HG03196 (cell line): ENCODE data around the gene WAPL.

Source experiments
- ATAC-seq: cut with Tn5 transposase; IDR thresholded peaks from one replicate; pipeline ENCODE4 v1.9.1; 2021; ENCODE audit not compliant: unreplicated experiment

Gene WAPL

GRCh38 chr10:86415116-86415515 lies 106.5 kb downstream of the WAPL start:
- ATAC-seq = no peak

- peak; percentile 77 for ATAC-seq
Measured at GRCh38 chr10:86413046-86413728, 108.4 kb downstream of the WAPL start.

DNA sequence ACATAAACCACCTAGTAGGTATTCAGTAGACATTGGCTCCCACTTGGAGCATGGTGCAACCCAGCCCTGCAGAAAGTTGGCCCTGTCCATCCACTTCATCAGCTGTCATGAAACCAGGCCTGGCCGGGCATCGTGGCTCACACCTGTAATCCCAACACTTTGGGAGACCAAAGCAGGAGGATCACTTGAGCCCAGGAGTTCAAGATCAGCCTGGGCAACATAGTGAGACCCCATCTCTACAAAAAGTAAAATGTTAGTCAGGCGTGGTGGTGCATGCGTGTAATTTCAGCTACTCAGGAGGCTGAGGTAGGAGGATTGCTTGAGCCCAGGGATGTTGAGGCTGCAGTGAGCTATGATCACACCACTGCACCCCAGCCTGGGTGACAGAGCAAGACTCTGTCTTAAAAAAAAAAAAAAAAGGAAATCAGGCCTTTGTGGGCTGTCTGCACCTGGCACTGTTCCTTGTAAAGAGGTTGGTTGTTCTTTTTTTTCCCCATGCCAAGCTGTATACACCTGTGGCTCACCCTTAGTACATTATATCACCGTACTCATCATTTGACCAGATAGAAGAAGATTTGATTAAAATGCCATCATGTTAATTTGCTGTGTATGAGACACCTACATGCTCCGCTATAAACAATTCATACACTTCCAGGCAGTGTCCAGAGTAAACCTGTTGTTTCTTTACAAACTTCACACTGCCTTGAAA lies 109.6 kb downstream of the WAPL start:
- ATAC-seq = peak; percentile 11

DNA sequence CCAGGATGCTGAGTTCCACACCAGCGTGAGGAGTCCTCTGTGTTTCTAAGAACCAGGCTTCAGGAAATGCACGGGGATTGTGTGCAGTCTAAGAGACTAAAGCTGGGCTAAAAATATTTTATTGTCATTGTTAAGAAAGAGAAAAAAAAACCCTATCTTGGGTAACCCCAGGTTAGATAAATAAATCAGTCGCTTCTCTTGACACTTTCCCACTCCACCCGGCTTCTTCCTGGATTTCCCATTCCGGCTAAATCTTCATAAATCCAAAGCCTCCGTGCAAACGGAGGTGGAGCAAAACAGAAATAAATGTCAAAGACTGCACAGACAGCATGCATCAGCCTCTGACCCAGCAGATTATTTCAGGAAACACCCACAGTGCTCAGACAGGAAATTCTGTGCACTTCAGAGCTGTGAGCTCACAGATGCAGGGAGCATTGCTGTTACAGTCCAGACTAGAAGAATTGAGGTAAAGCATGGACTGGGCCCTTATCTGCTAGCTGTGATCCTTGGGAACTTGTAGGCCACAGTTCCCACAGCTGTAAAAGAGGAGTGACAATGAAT lies 110.2 kb downstream of the WAPL start:
- ATAC-seq = peak; percentile 41

- no peak for ATAC-seq
Measured at GRCh38 chr10:86410542-86411124, 111.0 kb downstream of the WAPL start.

GRCh38 chr10:86409183-86409582 lies 112.4 kb downstream of the WAPL start:
- ATAC-seq = no peak

- no peak for ATAC-seq
Measured at GRCh38 chr10:86403183-86403797, 118.3 kb downstream of the WAPL start.

- ATAC-seq = no peak
Measured at GRCh38 chr10:86402283-86402941, 119.2 kb downstream of the WAPL start.

- ATAC-seq = no peak
Measured at GRCh38 chr10:86401588-86402282, 119.9 kb downstream of the WAPL start.

- ATAC-seq = peak; percentile 20
Measured at GRCh38 chr10:86400705-86401587, 120.6 kb downstream of the WAPL start.

- peak; percentile 91 for ATAC-seq
Measured at GRCh38 chr10:86399879-86400704, 121.5 kb downstream of the WAPL start.

- no peak for ATAC-seq
Measured at GRCh38 chr10:86399514-86399878, 122.1 kb downstream of the WAPL start.

- ATAC-seq = no peak
Measured at GRCh38 chr10:86397120-86397519, 124.5 kb downstream of the WAPL start.

- no peak for ATAC-seq
Measured at GRCh38 chr10:86393862-86394455, 127.6 kb downstream of the WAPL start.

DNA sequence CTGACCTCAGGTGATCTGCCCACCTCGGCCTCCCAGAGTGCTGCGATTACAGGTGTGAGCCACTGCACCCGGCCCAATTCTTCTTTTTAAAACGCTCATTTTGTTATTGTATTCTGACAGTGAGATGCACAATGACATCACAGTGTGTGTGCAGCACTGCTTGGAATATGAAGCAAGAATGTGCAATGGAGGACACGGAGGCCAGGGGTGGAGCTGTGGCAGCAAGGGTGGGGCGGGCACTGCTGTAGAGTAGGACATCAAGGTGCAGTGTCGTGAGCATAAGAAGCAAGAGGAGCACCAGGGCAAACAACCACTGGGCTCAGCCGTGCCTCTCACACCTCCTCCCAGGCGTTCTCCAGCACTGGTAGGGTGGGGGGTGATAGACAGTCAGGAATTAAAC lies 128.2 kb downstream of the WAPL start:
- ATAC-seq = no peak

GRCh38 chr10:86392723-86393094 lies 128.9 kb downstream of the WAPL start:
- ATAC-seq = peak; percentile 67

DNA sequence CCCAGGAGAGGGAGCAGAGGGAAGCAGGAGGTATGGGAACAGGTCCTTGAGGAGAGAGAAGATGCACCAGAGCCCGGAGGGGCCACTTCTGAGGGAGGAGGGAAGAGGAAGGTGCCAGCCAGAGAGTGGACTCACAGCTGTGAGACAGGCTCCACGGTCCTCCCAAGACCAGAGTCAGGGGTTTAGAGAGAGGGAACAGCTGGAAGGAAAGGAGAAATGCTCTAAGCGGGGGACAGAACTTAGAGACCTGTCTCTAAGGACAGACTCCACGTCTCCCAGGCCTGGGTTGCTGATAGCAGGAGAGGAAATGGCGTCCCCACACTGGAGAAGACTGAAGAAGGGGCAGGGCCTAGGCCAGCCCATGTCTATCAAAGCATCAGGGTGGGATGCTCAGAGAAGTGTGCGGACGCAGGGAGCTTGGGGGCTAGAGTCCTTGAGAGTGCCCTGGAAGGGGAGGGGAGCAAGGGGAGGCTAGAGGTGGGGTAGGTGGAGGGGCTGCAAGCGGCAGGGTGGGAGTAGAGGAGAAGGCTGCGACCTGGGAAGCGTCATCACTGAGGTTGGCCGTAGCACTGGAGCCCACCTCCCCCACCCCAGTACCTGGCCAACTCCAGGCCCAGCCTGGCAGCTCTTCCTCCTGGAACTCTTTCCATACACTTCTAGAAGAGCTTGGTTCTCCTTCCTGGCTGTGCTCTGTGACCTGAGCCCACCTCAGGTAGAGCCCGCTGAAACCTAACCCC lies 129.4 kb downstream of the WAPL start:
- no peak for ATAC-seq
